ENCODE measurements around the gene CHRNA5.

Gene CHRNA5

GRCh38 chr15:78620527-78621421, 55.5 kb downstream of the CHRNA5 start, which contains the start of gene CHRNA3:
TSS of gene CHRNA3 (minus strand) at chr15:78620996. CDS start at chr15:78620794, 202 bp downstream.
- DNase-seq = no peak

GRCh38 chr15:78621810-78622402, 56.6 kb downstream of the CHRNA5 start:
- no peak for DNase-seq

GRCh38 chr15:78623786-78624497, 58.6 kb downstream of the CHRNA5 start:
- no peak for DNase-seq

- no peak for DNase-seq
Observed at GRCh38 chr15:78624651-78625590, 59.6 kb downstream of the CHRNA5 start.

GRCh38 chr15:78625606-78626280, 60.4 kb downstream of the CHRNA5 start:
- no peak for DNase-seq

GRCh38 chr15:78626381-78626995, 61.2 kb downstream of the CHRNA5 start:
- DNase-seq = no peak

- DNase-seq = no peak
Observed at GRCh38 chr15:78627348-78627747, 62.0 kb downstream of the CHRNA5 start.

- DNase-seq = no peak
Observed at GRCh38 chr15:78628227-78628626, 62.9 kb downstream of the CHRNA5 start.

GRCh38 chr15:78629031-78629715, 63.9 kb downstream of the CHRNA5 start:
- no peak for DNase-seq

- no peak for DNase-seq
Observed at GRCh38 chr15:78629716-78630065, 64.4 kb downstream of the CHRNA5 start.

- no peak for DNase-seq
Observed at GRCh38 chr15:78630886-78631633, 65.7 kb downstream of the CHRNA5 start.

- no peak for DNase-seq
Observed at GRCh38 chr15:78633348-78633747, 68.0 kb downstream of the CHRNA5 start.

GRCh38 chr15:78634210-78635145, 69.2 kb downstream of the CHRNA5 start:
- no peak for DNase-seq

GRCh38 chr15:78635346-78635745, 70.0 kb downstream of the CHRNA5 start:
- DNase-seq = no peak

- no peak for DNase-seq
Observed at GRCh38 chr15:78636378-78636859, 71.1 kb downstream of the CHRNA5 start.

GRCh38 chr15:78637776-78638435, 72.6 kb downstream of the CHRNA5 start:
- no peak for DNase-seq

- DNase-seq = peak; percentile 51
Observed at GRCh38 chr15:78638658-78639314, 73.5 kb downstream of the CHRNA5 start.

Measured in fibroblast of skin of back (primary cell).